ENCODE data around the gene HMGCS1.

GRCh38 chr5:43256261-43256966 is 56.8 kb downstream of the HMGCS1 start:
- TF ChIP-seq POLR2A (IDR thresholded peaks at IDR 0.05; ENCODE audit: borderline replicate concordance, extremely low read depth, insufficient read depth, insufficient read length) (no peak), POLR2AphosphoS5 (IDR thresholded peaks at IDR 0.05; ENCODE audit: low read depth, low read length) (no peak)

All from HCT116 (cell line).